LHCN-M2 (cell line): ENCODE measurements around the gene PSMA8. TPM values are rescaled to one million over a fixed set of nuclear protein-coding genes. Genes with fewer than 3 reads are reported as not detected.
"Not testable (repeated sequence)": the region's sequence is repeated elsewhere in the genome, so short reads cannot be mapped to it uniquely, and the experiment has no call there.

Experiments
- DNase-seq: peaks from one replicate; pipeline ENCODE4 v3.0.0-alpha.2; 2012; ENCODE audit warnings: low read depth
- total RNA-seq: library from RNA; depleted of rRNA; stranded (reverse); fragments of >200 nt; gene quantifications from 2 replicates; pipeline ENCODE4 v1.2.3, GENCODE V29; 2014; rRNA removed

PSMA8 gene
- total RNA-seq, 1 experiment from 2014 or later = not detected

DNA sequence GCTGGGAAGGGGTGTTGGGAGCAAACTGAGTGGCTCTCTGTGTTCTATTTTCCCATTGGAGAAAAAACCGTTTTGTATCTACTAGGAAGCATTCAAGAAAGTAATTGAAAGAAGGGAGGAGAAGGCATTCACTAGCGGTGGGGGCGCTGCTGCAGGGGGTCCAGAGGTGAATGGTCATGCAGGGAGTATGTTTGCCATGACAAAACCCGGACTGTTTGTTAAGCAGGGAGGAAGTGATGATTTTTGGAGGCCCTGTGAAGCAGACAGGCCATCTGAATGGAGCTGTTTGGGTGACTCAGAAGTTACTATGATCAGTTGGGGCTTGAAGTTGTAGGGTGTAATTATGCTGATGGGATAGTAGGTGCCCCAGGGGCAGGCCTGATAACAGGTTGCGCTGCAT, 99.5 kb downstream of the PSMA8 start:
- DNase-seq = no peak

GRCh38 chr18:26237363-26237762, 103.7 kb downstream of the PSMA8 start:
- DNase-seq = not testable (repeated sequence)

GRCh38 chr18:26238718-26239117, 105.0 kb downstream of the PSMA8 start:
- DNase-seq = not testable (repeated sequence)

- not testable (repeated sequence) for DNase-seq
Observed at GRCh38 chr18:26242392-26242791, 108.7 kb downstream of the PSMA8 start.

Other genes starting within 250 kb of the PSMA8 start
- gene SS18, start 43.3 kb upstream of the PSMA8 start, total RNA-seq = 114 and 138 TPM in 2 replicates
- 2.4 and 2.7 TPM in 2 replicates for gene TAF4B, start 92.6 kb downstream of the PSMA8 start, total RNA-seq